Measurements from ENCODE around the gene CCNDBP1.

DNA sequence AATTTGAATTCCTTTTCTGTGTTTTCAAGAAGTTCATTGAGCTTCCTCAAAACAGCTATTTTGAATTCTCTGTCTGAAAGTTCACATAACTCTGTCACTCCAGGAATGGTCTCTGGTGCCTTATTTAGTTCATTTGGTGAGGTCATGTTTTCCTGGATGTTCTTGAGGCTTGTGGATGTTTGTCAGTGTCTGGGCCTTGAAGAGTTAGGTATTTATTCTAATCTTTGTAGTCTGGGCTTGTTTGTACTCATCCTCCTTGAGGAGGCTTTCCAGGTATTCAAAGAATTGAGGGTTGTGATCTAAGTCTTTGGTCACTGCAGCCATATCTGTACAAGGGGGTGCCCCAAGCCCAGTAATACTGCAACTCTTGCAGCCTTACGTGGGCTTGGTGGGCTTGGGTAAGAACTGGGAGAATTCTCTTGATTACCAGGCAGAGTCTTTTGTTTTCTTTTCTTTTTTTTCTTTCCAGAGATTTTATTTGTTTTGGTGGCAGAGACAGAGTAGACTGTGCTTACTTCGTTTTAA is 19.3 kb upstream of the CCNDBP1 start:
- TF ChIP-seq, protein P1, sequence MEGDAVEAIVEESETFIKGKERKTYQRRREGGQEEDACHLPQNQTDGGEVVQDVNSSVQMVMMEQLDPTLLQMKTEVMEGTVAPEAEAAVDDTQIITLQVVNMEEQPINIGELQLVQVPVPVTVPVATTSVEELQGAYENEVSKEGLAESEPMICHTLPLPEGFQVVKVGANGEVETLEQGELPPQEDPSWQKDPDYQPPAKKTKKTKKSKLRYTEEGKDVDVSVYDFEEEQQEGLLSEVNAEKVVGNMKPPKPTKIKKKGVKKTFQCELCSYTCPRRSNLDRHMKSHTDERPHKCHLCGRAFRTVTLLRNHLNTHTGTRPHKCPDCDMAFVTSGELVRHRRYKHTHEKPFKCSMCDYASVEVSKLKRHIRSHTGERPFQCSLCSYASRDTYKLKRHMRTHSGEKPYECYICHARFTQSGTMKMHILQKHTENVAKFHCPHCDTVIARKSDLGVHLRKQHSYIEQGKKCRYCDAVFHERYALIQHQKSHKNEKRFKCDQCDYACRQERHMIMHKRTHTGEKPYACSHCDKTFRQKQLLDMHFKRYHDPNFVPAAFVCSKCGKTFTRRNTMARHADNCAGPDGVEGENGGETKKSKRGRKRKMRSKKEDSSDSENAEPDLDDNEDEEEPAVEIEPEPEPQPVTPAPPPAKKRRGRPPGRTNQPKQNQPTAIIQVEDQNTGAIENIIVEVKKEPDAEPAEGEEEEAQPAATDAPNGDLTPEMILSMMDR (conservative IDR thresholded peaks at IDR 0.05; ENCODE audit: low read length) = no peak
- TF ChIP-seq EZH2phosphoT487 (IDR thresholded peaks at IDR 0.05; ENCODE audit: borderline replicate concordance) = no peak
